NCI-H1092 (cell line): Measurements from ENCODE around the gene ATF5.
A peak's percentile ranks its signal among the peaks of the same experiment; 100 is the strongest.

Experiments
- DNase-seq: peaks from one replicate; lab custom pipeline; 2025; lab: John Stamatoyannopoulos, UW

Gene ATF5

DNA sequence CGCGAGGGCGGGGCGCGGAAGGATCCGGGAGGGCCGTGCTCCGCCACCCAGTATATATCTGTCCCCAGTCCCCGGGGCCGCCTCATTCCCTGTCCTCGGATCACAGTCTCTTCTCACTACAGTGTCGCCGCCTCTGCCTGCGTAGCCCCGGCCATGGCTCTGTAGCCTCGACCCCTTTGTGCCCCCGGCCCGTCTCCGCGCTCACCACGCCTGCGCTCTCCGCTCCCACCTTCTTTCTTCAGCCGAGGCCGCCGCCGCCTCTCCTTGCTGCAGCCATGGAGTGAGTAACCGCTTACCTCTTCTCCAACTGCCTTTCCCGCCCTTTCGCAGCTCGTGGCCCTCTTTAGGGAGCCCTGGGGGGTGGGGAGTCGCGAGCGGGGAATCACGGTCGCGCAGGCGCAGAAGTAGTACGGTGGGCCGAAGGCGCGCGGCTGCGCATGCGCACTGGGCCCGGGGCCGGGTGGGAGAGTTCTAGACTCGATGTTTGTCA, at the start of gene ATF5, which contains the start of gene NUP62:
ATF5 (plus strand) TSS at position 85 of the 490 bp plus-strand sequence. CDS start 1,646 bp downstream, outside the sequence.
NUP62 (minus strand) TSS at position 384 of the 490 bp plus-strand sequence. CDS start 19,697 bp downstream, outside the sequence.
- peak; percentile 86 for DNase-seq

DNA sequence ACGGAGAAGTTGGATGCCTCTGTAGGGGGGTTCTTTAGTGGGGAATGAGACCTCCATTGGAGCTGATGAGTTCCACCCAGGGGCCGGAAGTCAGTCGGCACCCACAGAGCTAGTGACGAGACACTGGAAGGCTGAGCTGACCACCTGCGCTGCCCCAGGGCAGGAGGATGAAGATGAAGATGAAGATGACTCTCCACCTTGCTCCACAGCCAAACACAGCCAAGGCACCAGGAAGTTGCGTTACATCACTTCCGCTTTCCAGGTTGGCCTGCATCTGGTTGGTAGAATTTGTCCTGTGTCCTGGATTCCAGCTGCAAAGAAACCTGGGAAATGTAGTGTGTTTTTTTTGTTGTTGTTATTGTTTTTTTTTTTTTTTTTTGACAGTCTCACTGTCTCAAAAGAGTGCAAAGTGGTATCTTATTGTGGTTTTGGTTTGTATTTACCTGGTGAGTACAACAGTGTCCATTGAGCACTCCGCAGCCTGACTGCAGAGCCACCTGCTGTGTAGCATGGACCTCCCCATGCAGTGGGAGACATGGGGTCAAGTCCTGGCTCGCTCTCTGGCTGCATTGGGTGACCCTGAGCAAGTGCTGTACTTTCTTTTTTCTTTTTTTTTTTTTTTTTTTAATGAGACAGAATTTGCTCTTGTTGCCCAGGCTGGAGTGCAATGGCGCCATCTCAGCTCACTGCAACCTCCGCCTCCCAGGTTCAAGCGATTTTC, 49.6 kb upstream of the ATF5 start:
- no peak for DNase-seq

DNA sequence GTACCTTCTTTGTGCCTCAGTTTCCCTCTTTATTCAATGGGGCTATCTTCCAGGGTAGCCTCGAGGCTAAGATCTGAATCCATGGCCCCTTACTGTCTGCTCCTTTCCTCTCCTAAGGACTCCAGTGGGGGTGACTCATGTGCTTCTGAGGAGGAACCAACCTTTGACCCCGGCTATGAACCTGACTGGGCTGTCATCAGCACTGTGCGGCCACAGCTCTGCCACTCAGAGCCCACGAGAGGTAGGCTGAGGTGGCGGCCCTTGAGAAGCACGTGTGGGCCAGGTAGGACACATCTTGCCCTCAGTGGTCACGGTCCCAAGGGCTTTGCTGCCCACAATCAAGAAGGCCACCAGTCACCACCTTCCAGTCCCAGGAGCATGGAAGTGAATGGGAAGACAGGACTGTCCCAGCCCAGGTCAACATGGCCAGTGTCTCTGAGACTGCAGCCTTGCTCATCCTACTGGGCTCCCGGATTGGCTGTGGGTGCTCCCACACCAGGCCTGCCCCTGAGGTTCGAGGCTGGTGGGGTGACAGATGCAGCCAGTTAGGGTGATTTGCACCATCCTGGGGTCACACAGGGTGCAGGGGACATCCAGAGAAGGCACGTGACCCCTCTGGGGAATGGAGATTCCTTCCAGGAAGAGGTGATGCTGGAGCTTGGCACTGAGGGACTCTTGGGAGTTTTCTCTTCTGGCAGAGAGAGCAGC, 48.7 kb upstream of the ATF5 start:
- DNase-seq: no peak

GRCh38 chr19:49881186-49881585, 47.8 kb upstream of the ATF5 start:
- DNase-seq: no peak

GRCh38 chr19:49881672-49882394, 47.2 kb upstream of the ATF5 start:
- DNase-seq: no peak

DNA sequence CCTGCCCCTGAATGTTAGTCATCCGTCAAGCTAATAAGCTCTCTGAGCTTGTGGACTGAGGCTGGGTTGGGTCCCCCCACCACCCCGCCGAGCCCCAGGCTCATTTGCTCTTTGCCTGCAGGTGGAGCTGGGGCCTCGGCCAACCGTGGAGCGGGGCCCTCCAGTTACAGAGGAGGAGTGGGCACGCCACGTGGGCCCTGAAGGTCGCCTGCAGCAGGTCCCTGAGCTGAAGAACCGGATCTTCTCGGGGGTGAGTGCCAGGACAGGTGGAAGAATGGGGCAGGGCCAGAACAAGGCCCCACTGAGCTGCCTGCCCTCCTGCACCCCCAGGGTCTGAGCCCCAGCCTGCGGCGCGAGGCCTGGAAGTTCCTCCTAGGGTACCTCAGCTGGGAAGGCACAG, 46.4 kb upstream of the ATF5 start:
- no peak for DNase-seq

DNA sequence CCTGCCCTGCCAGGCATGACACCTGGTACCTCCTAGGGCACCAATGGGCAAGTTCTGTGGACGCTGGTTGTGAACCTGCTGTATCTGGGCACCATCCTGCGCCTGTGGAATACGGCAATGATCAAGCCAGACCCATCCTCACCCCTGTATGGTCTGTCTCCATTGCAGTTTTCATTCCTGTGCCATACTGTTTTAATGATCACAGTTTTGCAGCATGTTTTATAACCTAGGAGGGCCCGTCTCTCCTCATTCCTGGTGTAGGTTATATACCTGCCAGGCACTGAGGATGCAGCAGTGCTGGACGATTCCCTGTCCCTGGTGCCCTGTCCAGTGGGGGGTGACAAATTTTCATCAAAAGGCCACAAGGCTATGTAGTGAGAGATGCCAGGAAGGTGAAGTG, 45.9 kb upstream of the ATF5 start:
- DNase-seq: no peak

DNA sequence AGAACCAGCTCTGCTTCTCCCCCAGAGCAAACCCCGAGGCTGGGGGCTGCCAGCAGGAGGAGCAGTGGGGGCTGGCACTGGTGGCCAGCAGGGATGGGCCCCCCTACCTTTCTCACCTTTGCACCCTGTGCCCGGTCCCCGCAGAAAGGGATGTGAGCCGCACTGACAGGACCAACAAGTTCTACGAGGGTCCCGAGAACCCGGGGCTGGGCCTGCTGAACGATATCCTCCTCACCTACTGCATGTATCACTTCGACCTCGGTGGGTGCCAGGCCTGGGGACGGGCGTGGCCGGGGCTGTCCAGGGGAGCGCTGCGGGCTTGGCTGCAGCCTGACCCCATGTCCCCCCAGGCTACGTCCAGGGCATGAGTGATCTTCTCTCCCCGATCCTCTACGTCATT, 44.9 kb upstream of the ATF5 start:
- DNase-seq: no peak

DNA sequence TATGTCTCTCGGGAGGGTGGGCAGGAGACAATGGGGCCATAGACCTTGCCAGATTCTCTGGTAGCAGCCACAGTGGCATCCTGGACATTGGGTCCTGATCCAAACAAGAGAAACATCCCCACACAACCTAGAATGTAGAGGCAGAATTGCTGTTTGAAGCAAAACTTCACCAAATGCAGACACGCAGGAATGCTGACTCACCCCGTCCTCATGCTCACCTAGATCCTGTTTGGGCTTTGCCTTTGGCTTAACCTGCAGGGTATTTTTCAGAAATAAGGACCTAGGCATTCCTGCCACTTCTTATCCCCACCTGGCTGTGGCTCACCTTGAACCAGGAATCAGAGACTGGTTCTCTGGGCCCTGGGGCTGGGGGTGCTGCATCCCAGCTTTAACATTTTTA, 44.2 kb upstream of the ATF5 start:
- no peak for DNase-seq

DNA sequence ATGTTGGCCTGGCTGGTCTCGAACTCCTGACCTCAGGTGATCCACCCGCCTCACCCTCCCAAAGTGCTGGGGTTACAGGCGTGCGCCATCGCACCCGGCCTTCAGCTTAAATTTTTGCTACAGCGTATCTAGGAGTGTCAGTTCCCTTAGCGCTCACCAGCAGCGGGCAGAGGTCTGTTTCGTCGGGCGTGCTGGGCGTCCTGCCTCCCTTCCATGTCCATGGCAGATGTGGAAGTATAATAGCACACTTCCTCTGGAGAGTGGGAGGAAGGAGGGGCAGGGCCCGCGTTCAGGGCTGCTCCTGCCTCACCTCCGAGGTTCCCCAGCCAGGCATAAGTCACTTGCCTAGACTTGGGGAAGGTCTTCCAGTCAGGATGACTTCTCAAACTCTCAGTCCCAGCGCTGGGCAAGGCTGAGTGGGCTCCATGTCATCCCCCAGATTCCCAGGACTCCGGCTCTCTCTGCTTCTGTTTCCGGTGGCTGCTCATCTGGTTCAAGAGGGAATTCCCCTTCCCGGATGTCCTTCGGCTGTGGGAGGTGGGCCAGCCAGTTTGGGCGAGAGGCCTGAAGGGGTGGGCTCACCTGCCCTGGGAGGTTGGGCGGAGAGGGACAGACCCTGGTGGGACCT, 41.9 kb upstream of the ATF5 start:
- DNase-seq: no peak

DNA sequence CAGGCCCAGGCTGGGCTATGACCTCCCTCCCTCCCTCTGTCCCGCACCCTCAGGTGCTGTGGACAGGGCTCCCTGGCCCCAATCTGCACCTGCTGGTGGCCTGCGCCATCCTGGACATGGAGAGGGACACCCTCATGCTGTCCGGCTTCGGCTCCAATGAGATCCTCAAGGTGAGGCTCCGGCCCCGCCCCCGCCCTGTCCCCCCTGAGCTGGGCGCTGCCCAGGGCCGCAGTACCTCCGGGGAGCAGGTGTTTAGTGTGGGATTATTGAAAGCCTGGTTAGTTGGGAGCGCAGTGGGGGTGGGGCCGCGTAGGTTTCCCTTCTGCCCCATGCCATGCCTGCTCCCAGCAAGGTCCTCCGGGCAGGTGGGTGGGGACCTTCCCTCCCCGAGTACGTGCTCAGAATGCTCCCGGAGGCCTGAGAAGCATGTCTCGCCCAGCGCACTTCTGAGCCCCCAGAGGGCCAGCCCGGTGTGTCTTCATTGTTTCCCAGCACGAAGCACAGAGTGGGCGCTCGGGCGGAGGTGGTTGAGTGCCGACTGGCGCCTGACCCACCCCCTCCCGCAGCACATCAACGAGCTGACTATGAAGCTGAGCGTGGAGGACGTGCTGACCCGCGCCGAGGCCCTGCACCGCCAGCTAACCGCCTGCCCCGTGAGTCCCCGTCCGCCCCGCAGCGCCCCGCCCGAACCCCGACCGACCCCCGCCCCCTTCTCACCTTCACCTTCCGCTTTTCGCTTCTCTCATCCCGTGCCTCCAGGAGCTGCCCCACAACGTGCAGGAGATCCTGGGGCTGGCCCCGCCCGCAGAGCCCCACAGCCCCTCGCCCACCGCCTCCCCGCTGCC, 41.1 kb upstream of the ATF5 start:
- no peak for DNase-seq

GRCh38 chr19:49888510-49888824, 40.5 kb upstream of the ATF5 start:
- DNase-seq: no peak

GRCh38 chr19:49889038-49889686, 39.8 kb upstream of the ATF5 start:
- DNase-seq: no peak

- peak; percentile 45 for DNase-seq
Observed at GRCh38 chr19:49889687-49890348, 39.2 kb upstream of the ATF5 start.

- no peak for DNase-seq
Observed at GRCh38 chr19:49890349-49891311, 38.4 kb upstream of the ATF5 start.

GRCh38 chr19:49891393-49891792, 37.6 kb upstream of the ATF5 start:
- DNase-seq: no peak

GRCh38 chr19:49892716-49893115, 36.3 kb upstream of the ATF5 start:
- no peak for DNase-seq

DNA sequence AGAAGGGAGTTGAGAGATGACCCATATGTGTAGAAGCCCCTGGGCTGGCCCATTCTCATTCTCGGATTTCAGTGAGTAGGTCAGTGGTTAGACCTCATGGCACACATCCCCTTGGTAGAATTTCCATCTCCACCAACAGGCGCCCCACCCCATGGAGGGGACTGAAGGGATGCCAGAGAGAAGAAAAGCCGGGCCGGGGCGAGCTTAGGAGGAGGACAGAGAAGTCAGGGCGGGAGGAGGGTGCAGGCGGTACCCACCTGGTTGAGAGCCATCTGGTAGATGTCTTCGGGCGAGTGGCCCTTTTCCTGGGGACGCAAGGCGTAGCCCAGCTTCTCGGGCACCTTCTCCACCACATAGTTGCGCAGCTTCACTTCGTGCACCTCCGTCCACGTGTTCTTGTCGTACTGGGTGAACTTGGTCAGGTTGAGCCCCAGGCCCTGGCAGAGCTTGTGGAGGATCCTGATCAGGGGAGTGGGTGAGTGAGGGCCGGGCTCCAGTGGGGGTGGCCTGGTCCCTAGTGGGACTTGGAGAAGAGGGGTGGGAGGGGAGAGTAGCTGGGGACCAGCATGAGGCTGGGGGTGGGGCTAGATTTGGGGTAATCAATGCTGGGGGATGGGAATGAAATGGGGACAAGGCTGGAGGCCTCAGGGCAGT, 34.9 kb upstream of the ATF5 start:
- DNase-seq: no peak
